PC-3 (cell line): ENCODE measurements around the gene ARPIN. TPM values are rescaled to one million over a fixed set of nuclear protein-coding genes. Genes with fewer than 3 reads are reported as not detected.
"Not testable (repeated sequence)": the region's sequence is repeated elsewhere in the genome, so short reads cannot be mapped to it uniquely, and the experiment has no call there.

Experiments
- ATAC-seq: fragments of 200-7000 bp; cut with Tn5 transposase; 2 replicates; pipeline ENCODE4 v1.9.1; 2020; ENCODE audit warnings: mild to moderate bottlenecking, moderate library complexity
- BruUV-seq: library from RNA; stranded (reverse); fragments of 400-500 nt; replicated peaks from 2 replicates; lab custom pipeline; 2021; lab: Mats Ljungman, UMichigan
- CTCF ChIA-PET: fragments of 300-600 bp; sonication (Branson Sonifier 250); formaldehyde crosslinking; loops from one replicate; lab custom pipeline; 2022; ENCODE audit warnings: antibody characterized with exemption; lab: Charles Lee
- POLR2A ChIA-PET: fragments of 300-600 bp; sonication (Branson Sonifier 250); formaldehyde crosslinking; loops from one replicate; lab custom pipeline; 2022; ENCODE audit warnings: antibody characterized with exemption; ENCODE audit not compliant: unreplicated experiment; lab: Charles Lee
- DNase-seq: peaks from one replicate; pipeline ENCODE4 v3.0.0-alpha.2; 2015
- H2AFZ ChIP-seq: fragments of 300-600 bp; sonication (generic); 2 replicates; pipeline ENCODE4 v1.6.0; 2016; ENCODE audit warnings: antibody characterized with exemption, low read length
- H3F3A ChIP-seq: fragments of 300-600 bp; sonication (generic); one replicate; pipeline ENCODE4 v1.6.0; 2017; ENCODE audit warnings: antibody characterized with exemption, low read length, control low read depth, mild to moderate bottlenecking; ENCODE audit not compliant: unreplicated experiment
- H3K27ac ChIP-seq: fragments of 300-600 bp; sonication (generic); 2 replicates; pipeline ENCODE4 v1.5.1; 2016; ENCODE audit warnings: mild to moderate bottlenecking, low read length
- H3K27me3 ChIP-seq: fragments of 300-600 bp; sonication (generic); 2 replicates; pipeline ENCODE4 v1.6.1; 2016; ENCODE audit warnings: low read length, mixed read lengths
- H3K36me3 ChIP-seq: fragments of 300-600 bp; sonication (generic); 2 replicates; pipeline ENCODE4 v1.6.1; 2016; ENCODE audit warnings: low read depth, mixed run types, low read length, mixed read lengths
- H3K4me1 ChIP-seq: fragments of 300-600 bp; sonication (generic); 2 replicates; pipeline ENCODE4 v1.5.1; 2016; ENCODE audit warnings: low read length; ENCODE audit not compliant: insufficient read depth
- H3K4me2 ChIP-seq: fragments of 300-600 bp; sonication (generic); 2 replicates; pipeline ENCODE4 v1.6.0; 2016; ENCODE audit warnings: low read length
- H3K4me3 ChIP-seq: fragments of 300-600 bp; sonication (generic); 2 replicates; pipeline ENCODE4 v1.5.1; 2016; ENCODE audit warnings: mild to moderate bottlenecking, low read length, mixed read lengths
- H3K79me2 ChIP-seq: fragments of 300-600 bp; sonication (generic); 2 replicates; pipeline ENCODE4 v1.6.1; 2017; ENCODE audit warnings: low read length, mixed read lengths
- H3K9ac ChIP-seq: fragments of 300-600 bp; sonication (generic); 2 replicates; pipeline ENCODE4 v1.6.0; 2016; ENCODE audit warnings: mild to moderate bottlenecking, low read length
- H3K9me2 ChIP-seq: fragments of 300-600 bp; sonication (generic); replicated peaks from 2 replicates; pipeline ENCODE4 v1.6.1; 2016; ENCODE audit warnings: mixed run types, low read length, mixed read lengths
- H3K9me3 ChIP-seq: fragments of 300-600 bp; sonication (generic); 2 replicates; pipeline ENCODE4 v1.6.1; 2016; ENCODE audit warnings: low read length, mixed read lengths
- H4K20me1 ChIP-seq: fragments of 300-600 bp; sonication (generic); 2 replicates; pipeline ENCODE4 v1.6.1; 2016; ENCODE audit warnings: low read length, mixed read lengths
- CTCF ChIP-seq: fragments of 300-600 bp; sonication (generic); conservative IDR thresholded peaks from 2 replicates; pipeline ENCODE4 v1.5.1; 2017; ENCODE audit warnings: antibody characterized with exemption, low read depth, mild to moderate bottlenecking, low read length
- EZH2 ChIP-seq: fragments of 300-600 bp; sonication (generic); IDR thresholded peaks from one replicate; pipeline ENCODE4 v1.6.1; 2017; ENCODE audit warnings: antibody characterized with exemption, mild to moderate bottlenecking, low read length; ENCODE audit not compliant: unreplicated experiment
- EZH2phosphoT487 ChIP-seq: fragments of 300-600 bp; sonication (generic); IDR thresholded peaks from 2 replicates; pipeline ENCODE4 v1.6.1; 2018; ENCODE audit warnings: mild to moderate bottlenecking, antibody characterized with exemption, low read length, borderline replicate concordance
- intact Hi-C: fragments of 100-400 bp; cut with micrococcal nuclease; formaldehyde crosslinking; loops from 2 replicates; pipeline ENCODE4 v1.9.0; 2023
- total RNA-seq: library from RNA; depleted of rRNA; stranded (reverse); fragments of >200 nt; gene quantifications from 2 replicates; pipeline ENCODE4 v1.2.3, GENCODE V29; 2014

The ARPIN gene
- total RNA-seq, 1 experiment from 2014 or later: 8.0 TPM

- H3K9me2 ChIP-seq: no peaks in the 10 kb centered on the region
- BruUV-seq: no TSS peak
These were observed 56.8 kb downstream of the ARPIN start for GRCh38 chr15:89855948-89856347.

DNA sequence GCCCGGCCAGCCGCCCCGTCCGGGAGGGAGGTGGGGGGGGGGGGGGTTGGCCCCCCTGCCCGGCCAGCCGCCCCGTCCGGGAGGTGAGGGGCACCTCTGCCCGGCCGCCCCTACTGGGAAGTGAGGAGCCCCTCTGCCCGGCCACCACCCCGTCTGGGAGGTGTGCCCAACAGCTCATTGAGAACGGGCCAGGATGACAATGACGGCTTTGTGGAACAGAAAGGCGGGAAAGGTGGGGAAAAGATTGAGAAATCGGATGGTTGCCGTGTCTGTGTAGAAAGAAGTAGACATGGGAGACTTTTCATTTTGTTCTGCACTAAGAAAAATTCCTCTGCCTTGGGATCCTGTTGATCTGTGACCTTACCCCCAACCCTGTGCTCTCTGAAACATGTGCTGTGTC is 57.9 kb downstream of the ARPIN start:
- Histone ChIP-seq H3F3A (peaks cover 13% of the 10 kb centered on the region), H3K36me3 (peaks cover 15% of the 10 kb centered on the region), H3K4me1 (peaks cover 52% of the 10 kb centered on the region), H3K79me2 (peaks cover 10% of the 10 kb centered on the region; the same call in 1 of the 2 replicates)
- H3K9ac ChIP-seq, H4K20me1 ChIP-seq, DNase-seq, H3K4me2 ChIP-seq, ATAC-seq, BruUV-seq, H3K27ac ChIP-seq, H3K27me3 ChIP-seq, intact Hi-C loops, H3K9me3 ChIP-seq, CTCF ChIA-PET, H2AFZ ChIP-seq, H3K4me3 ChIP-seq, POLR2A ChIA-PET, H3K9me2 ChIP-seq: not testable (repeated sequence)

More at GRCh38 chr15:89855948-89856347, 56.8 kb downstream of the ARPIN start:
- H3K27me3 ChIP-seq: no peaks in the 10 kb centered on the region
- peaks cover 10% of the 10 kb centered on the region for H3F3A ChIP-seq
- no peak overlapping the region for H3K9ac ChIP-seq
- intact Hi-C loops: no loop called here
- H3K79me2 ChIP-seq: peaks cover 2% of the 10 kb centered on the region; the same call in 1 of the 2 replicates
- no peak overlapping the region for H2AFZ ChIP-seq
- ChIA-PET CTCF (no interaction called here), POLR2A (no interaction called here)
- DNase-seq (no peak), ATAC-seq (no peak)
- no peak for TF ChIP-seq EZH2
- no peak for TF ChIP-seq CTCF
- no peak for TF ChIP-seq EZH2phosphoT487
- H3K9me3 ChIP-seq: no peaks in the 10 kb centered on the region
- peaks cover 42% of the 10 kb centered on the region for H3K4me1 ChIP-seq
- no peak overlapping the region for H3K4me3 ChIP-seq
- peaks cover 17% of the 10 kb centered on the region for H3K36me3 ChIP-seq
- no peak overlapping the region for H3K27ac ChIP-seq
- H3K4me2 ChIP-seq: no peak overlapping the region
- H4K20me1 ChIP-seq: no peaks in the 10 kb centered on the region

GRCh38 chr15:89852342-89852995 is 60.3 kb downstream of the ARPIN start:
- Histone ChIP-seq H3K27me3 (no peaks in the 10 kb centered on the region), H3K79me2 (peaks cover 15% of the 10 kb centered on the region), H3K9me3 (no peaks in the 10 kb centered on the region), H3K4me1 (peaks cover 55% of the 10 kb centered on the region), H2AFZ (no peak overlapping the region), H3F3A (peaks cover 21% of the 10 kb centered on the region), H3K4me3 (no peak overlapping the region), H3K9ac (peak overlapping the region; percentile 41), H3K9me2 (no peaks in the 10 kb centered on the region), H3K27ac (peak overlapping the region; percentile 100), H3K4me2 (peak overlapping the region; percentile 31), H4K20me1 (no peaks in the 10 kb centered on the region), H3K36me3 (peaks cover 12% of the 10 kb centered on the region)
- BruUV-seq: no TSS peak
- ChIA-PET POLR2A (interaction anchor here (0.9 kb wide), 1 partner anchor 22 kb away, joined by 5 read pairs; no protein-coding TSS in a partner anchor), CTCF (no interaction called here)
- DNase-seq (peak; percentile 44), ATAC-seq (peak; percentile 14)
- TF ChIP-seq EZH2phosphoT487 (no peak), EZH2 (no peak), CTCF (no peak)
- intact Hi-C loops: no loop called here
